CD4-positive, alpha-beta T cell (primary cell): ENCODE results near the gene C16orf96. TPM values are rescaled to one million over a fixed set of nuclear protein-coding genes. Genes with fewer than 3 reads are reported as not detected.
A peak's percentile ranks its signal among the peaks of the same experiment; 100 is the strongest.

Experiments used
- ATAC-seq: fragments of 200-7000 bp; cut with Tn5 transposase; one replicate; pipeline ENCODE4 v1.10.0; 2022; ENCODE audit warnings: mild to moderate bottlenecking; ENCODE audit not compliant: poor library complexity
- CTCF ChIA-PET: fragments of 350-600 bp; sonication (Branson Sonifier 250); formaldehyde crosslinking; loops from one replicate; lab custom pipeline; 2021; ENCODE audit warnings: antibody characterized with exemption, inconsistent platforms; lab: Charles Lee
- POLR2A ChIA-PET: fragments of 350-600 bp; sonication (Branson Sonifier 250); formaldehyde crosslinking; loops from one replicate; lab custom pipeline; 2021; ENCODE audit warnings: antibody characterized with exemption, inconsistent platforms; lab: Charles Lee
- DNase-seq, 14 experiments: peaks; one replicate each; pipeline ENCODE4 v3.0.0-alpha.2; 2013 to 2020; ENCODE audit warnings: mixed read lengths in 2 of 14
- H3K27ac ChIP-seq, 2 donors: one replicate each; pipeline versions ENCODE4 v1.5.1 to v1.7.0; 2013; ENCODE audit warnings: low read length in 2 of 2, low read depth in 1 of 2, mild to moderate bottlenecking in 1 of 2
- H3K27me3 ChIP-seq, 2 experiments: 1 replicate in 1 of 2; 2 replicates in 1 of 2; pipeline versions ENCODE4 v1.6.1 to v1.7.0; 2013; ENCODE audit warnings: low read length in 2 of 2, control low read depth in 1 of 2, mild to moderate bottlenecking in 1 of 2, moderate library complexity in 1 of 2; ENCODE audit not compliant: insufficient read depth in 2 of 2, control insufficient read depth in 1 of 2
- H3K36me3 ChIP-seq: one replicate; pipeline ENCODE4 v1.6.1; 2013; ENCODE audit warnings: low read length, control low read depth; ENCODE audit not compliant: insufficient read depth
- H3K4me1 ChIP-seq: one replicate; pipeline ENCODE4 v1.6.1; 2013; ENCODE audit warnings: low read length, control low read depth; ENCODE audit not compliant: insufficient read depth
- H3K4me3 ChIP-seq: one replicate; pipeline ENCODE4 v1.5.1; 2013; ENCODE audit warnings: mild to moderate bottlenecking, low read length, moderate library complexity
- H3K9me3 ChIP-seq, 2 experiments: 1 replicate in 1 of 2; 2 replicates in 1 of 2; pipeline versions ENCODE4 v1.6.1 to v1.7.0; 2013; ENCODE audit warnings: low read length in 2 of 2, mild to moderate bottlenecking in 2 of 2, control low read depth in 1 of 2, moderate library complexity in 1 of 2; ENCODE audit not compliant: control insufficient read depth in 1 of 2, insufficient read depth in 1 of 2
- H3K27ac Mint-ChIP-seq: one replicate; pipeline ENCODE4 v1.8.0; 2020; ENCODE audit warnings: mixed read lengths
- H3K27me3 Mint-ChIP-seq: one replicate; pipeline ENCODE4 v1.8.0; 2021; ENCODE audit warnings: mixed read lengths
- H3K36me3 Mint-ChIP-seq: one replicate; pipeline ENCODE4 v1.8.0; 2021; ENCODE audit warnings: low read depth, mixed read lengths
- H3K4me1 Mint-ChIP-seq: one replicate; pipeline ENCODE4 v1.8.0; 2021; ENCODE audit warnings: low read depth, mixed read lengths
- H3K4me3 Mint-ChIP-seq: one replicate; pipeline ENCODE4 v1.8.0; 2020; ENCODE audit warnings: mild to moderate bottlenecking, mixed read lengths
- H3K9me3 Mint-ChIP-seq: one replicate; pipeline ENCODE4 v1.8.0; 2020; ENCODE audit warnings: mixed read lengths
- CTCF ChIP-seq: fragments of 200-600 bp; IDR thresholded peaks from one replicate; pipeline ENCODE4 v1.8.0; 2022; ENCODE audit warnings: antibody characterized with exemption, mild to moderate bottlenecking
- intact Hi-C, 2 experiments: fragments of 100-400 bp; cut with DNase I in 1 of 2; cut with micrococcal nuclease in 1 of 2; formaldehyde crosslinking; loops; one replicate each; pipeline versions ENCODE4 v1.15.1 to v1.9.0; 2023 to 2025; cut with DNase I, micrococcal nuclease
- total RNA-seq, 174 experiments: library from RNA in 2 of 174; stranded (reverse) in 2 of 174; gene quantifications; one replicate each; pipeline ENCODE4 v1.2.3 and lab custom pipeline; 2021 to 2026

C16orf96 gene
- total RNA-seq, 2 experiments from 2014 or later, result 0.27 to 0.42 TPM

DNA sequence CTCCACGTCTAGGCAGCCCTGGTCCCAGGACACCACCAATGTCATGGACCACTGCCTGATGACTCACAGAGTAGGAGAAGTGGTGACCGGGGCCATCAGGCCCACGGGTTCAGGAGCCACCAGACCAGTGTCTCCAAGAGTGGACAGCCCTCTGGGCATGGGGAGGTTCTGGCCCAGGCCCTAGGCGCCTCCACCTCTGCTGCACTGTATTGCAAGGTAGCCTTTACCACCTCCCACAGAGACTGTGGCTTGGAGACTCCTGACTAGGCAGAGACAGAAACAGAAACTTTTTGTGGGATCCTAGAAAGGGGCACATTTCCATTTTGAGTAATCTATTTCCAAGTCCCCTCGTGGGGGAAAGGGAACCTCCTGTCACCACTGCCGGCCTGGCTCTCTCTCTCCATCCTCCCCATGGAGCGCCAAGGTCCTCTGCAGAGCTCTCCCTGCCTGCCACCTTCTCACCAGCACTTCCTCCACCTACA lies 20.5 kb upstream of the C16orf96 start:
- CTCF ChIA-PET, result interaction anchor here (2.1 to 4.1 kb wide), 2 partner anchors 13 to 59 kb away, joined by 5 to 14 read pairs; partner anchors contain the start of gene HMOX2
- H3K4me1 Mint-ChIP-seq, result peaks cover 45% of the 10 kb centered on the region

GRCh38 chr16:4536391-4537106 lies 19.6 kb upstream of the C16orf96 start:
- CTCF ChIA-PET, result interaction anchor here (0.7 to 4.1 kb wide), 3 partner anchors 12 to 114 kb away, joined by 3 to 14 read pairs (median 5); partner anchors contain the start of gene HMOX2
- no peak for TF ChIP-seq CTCF
- H3K27me3 ChIP-seq, result no peaks in the 10 kb centered on the region
- no peak overlapping the region for H3K4me3 ChIP-seq
- peaks cover 21% of the 10 kb centered on the region for H3K36me3 ChIP-seq
- peak overlapping the region; percentile 80 for H3K4me3 Mint-ChIP-seq
- POLR2A ChIA-PET, result interaction anchor here (0.5 to 1.7 kb wide), 6 partner anchors 12 to 495 kb away, joined by 3 to 15 read pairs (median 3); partner anchors contain the start of gene NMRAL1
- H3K9me3 ChIP-seq, result peaks cover 0 to 6% of the 10 kb centered on the region in 2 experiments
- DNase-seq (no peak), ATAC-seq (no peak)
- intact Hi-C loops, result loop anchor here in 1 of 2 experiments (2.0 to 5.0 kb wide), 2 partner anchors 81 to 110 kb away; no protein-coding TSS in a partner anchor
- H3K36me3 Mint-ChIP-seq, result peaks cover 15% of the 10 kb centered on the region
- no peak overlapping the region for H3K27ac ChIP-seq
- peak overlapping the region; percentile 56 for H3K27ac Mint-ChIP-seq
- H3K4me1 Mint-ChIP-seq, result peaks cover 45% of the 10 kb centered on the region
- peaks cover 61% of the 10 kb centered on the region for H3K4me1 ChIP-seq
- H3K27me3 Mint-ChIP-seq, result no peaks in the 10 kb centered on the region
- H3K9me3 Mint-ChIP-seq, result no peaks in the 10 kb centered on the region

More for the DNA sequence above, 20.5 kb upstream of the C16orf96 start:
- peaks cover 15% of the 10 kb centered on the region for H3K36me3 Mint-ChIP-seq
- ATAC-seq, result no peak
- Histone ChIP-seq H3K4me3 (no peak overlapping the region), H3K27ac (no peak overlapping the region), H3K27me3 (no peaks in the 10 kb centered on the region), H3K9me3 (peaks cover 0 to 6% of the 10 kb centered on the region in 2 experiments), H3K4me1 (peaks cover 65% of the 10 kb centered on the region), H3K36me3 (peaks cover 23% of the 10 kb centered on the region)
- intact Hi-C loops, result loop anchor here (2.0 to 5.0 kb wide), 3 partner anchors 59 to 109 kb away; partner anchors contain the start of gene HMOX2 (in 1 of the 2)
- H3K27ac Mint-ChIP-seq, result peak overlapping the region; percentile 56
- H3K9me3 Mint-ChIP-seq, result no peaks in the 10 kb centered on the region
- POLR2A ChIA-PET, result interaction anchor here (0.6 to 1.7 kb wide), 4 partner anchors 13 to 515 kb away, joined by 3 to 15 read pairs (median 4); partner anchors contain the start of gene NMRAL1
- no peak for DNase-seq
- no peaks in the 10 kb centered on the region for H3K27me3 Mint-ChIP-seq
- TF ChIP-seq CTCF, result no peak
- peak overlapping the region; percentile 80 for H3K4me3 Mint-ChIP-seq
